GM21723 (cell line): Measurements from ENCODE around the gene LIN28A.
"Not testable (repeated sequence)": the region's sequence is repeated elsewhere in the genome, so short reads cannot be mapped to it uniquely, and the experiment has no call there.

ENCODE experiments used
- ATAC-seq: cut with Tn5 transposase; IDR thresholded peaks from one replicate; pipeline ENCODE4 v1.9.1; 2021; ENCODE audit warnings: mild to moderate bottlenecking, moderate library complexity; ENCODE audit not compliant: unreplicated experiment

LIN28A gene, protein sequence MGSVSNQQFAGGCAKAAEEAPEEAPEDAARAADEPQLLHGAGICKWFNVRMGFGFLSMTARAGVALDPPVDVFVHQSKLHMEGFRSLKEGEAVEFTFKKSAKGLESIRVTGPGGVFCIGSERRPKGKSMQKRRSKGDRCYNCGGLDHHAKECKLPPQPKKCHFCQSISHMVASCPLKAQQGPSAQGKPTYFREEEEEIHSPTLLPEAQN

DNA sequence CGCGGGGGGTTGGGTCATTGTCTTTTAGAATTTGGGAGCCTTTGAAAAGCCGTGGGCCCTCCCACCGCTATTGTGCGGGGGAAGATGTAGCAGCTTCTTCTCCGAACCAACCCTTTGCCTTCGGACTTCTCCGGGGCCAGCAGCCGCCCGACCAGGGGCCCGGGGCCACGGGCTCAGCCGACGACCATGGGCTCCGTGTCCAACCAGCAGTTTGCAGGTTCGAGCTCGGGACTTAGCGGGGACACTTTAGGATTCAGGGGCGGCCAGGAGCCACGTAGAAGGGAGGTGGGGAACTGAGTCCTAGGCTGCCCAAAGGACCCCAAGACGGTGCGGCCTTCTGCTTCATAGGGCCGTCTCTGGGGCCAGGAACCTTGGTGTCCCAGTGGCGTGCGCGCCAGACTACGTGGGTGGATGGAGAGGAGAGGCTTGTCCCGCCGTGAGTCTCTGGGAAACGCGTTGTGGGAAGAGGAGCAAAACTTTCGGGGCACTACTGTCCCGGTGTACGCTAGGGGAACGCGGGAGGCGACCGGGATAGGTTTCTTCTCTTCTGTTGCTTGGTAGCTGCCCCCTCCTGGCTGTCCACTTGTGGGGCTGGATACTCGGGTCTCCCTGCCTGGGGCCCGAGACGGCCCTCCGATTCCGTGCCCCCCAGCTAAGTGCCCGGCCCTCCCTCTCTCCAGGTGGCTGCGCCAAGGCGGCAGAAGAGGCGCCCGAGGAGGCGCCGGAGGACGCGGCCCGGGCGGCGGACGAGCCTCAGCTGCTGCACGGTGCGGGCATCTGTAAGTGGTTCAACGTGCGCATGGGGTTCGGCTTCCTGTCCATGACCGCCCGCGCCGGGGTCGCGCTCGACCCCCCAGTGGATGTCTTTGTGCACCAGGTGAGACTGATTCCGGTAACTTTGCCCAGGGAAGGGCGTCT, at the start of gene LIN28A:
Gene LIN28A, plus strand, starts transcription at position 112 of the 918 bp plus-strand sequence. Its CDS starts 75 bp downstream, at position 187.
- ATAC-seq, result no peak

DNA sequence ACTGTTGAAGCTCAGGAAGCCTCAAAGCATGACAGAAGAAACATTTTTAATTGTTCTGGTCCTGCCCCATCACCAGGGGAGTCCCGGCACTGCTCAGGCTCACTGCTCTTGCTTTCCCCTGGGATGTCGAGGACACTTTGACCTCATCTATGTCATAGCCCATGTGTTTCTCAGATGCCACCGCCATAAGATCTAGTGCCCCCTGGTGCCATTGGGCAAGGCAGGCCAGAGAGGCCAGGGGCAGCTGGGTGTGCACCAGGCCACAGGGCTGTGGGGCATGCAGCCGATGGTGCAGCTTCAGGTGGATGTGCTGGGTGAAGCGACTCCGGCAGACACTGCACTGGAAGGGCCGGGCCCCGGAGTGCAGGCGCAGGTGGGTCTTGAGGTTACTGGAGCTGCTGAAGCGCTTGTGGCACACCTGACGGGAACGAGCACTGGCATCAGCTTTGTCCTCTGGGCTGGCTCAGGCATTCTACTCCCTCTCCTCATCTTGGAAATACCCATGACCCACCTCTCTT, 49.0 kb upstream of the LIN28A start:
- no peak for ATAC-seq

DNA sequence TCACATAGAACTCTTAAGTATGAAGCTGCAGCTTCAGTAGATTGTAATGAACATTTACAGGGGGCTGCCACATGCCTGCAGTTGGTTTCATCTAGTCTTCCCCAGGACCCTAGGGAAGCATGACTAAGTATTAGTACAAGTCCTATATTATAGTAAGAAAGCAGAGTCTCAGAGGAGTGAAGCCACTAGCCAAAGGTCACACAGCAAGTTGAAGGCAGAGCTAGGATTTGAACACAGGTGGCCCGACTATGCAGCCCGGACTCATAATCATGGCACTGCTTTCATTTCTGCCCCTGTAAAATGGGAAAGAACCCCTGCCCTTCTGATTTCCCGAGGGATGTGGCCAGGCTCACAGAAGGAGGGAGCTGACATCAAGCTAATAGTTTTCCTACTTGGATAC, 48.3 kb upstream of the LIN28A start:
- ATAC-seq, result no peak

DNA sequence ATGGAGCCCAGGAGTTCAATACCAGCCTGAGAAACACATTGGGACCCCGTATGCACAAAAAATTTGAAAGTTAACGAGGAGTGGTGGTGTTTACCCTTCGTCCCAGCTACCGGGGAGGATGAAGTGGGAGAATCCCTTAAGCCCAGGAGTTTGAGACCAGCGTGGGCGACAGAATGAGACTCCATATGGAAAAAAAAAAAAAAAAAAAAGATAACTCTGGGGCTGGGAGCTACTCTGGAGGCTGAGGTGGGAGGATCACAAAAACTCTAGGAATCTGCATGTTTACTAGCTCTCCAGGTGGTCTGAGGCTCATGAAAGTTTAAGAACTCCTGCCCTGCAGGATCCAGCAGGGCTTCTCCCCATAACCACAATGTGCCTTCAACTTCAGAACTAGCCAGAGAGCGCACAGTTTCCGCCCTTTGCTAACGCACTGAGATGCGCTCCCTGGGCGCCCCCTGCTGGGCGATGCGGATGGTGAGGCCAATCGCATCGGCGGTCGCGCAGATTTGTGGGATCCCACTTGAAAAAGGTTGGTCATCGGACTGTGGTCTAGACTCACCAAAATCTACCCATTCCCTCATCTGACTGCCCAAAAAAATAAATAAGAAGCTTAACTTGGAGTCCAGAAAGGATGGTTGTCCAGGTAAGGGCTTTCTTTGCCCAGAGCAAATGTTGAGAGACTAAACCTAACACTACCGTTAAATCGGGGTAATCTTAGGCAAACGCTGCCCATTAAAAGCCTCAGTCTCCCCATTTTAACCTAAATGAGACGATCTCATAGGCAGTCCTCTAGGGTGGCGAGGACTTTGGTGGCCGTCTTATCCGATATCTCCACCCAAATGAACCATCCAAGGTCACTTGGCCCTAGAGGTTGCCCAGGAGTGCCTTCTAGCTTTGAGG, 46.8 kb upstream of the LIN28A start:
- ATAC-seq, result no peak

DNA sequence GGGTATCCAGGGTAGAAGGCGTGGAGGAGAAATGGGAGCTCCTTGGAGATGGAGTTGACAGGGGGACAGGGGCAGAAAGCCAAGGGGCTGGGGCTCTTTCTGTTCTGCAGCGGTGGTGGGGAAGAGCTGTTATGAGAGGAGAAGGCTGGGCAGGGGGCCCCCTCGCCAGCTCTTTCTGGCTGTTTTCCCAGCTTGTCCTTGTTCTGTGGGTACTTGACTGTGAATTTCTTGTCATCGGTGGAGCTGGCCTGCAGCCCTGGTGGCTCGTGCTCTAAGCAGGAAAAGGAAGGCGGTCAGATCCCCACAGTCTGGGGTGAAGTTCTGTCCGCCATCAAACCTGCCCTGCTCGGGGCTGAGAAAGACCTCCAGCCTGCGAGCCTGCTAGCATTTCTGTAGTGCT, 45.7 kb upstream of the LIN28A start:
- no peak for ATAC-seq

DNA sequence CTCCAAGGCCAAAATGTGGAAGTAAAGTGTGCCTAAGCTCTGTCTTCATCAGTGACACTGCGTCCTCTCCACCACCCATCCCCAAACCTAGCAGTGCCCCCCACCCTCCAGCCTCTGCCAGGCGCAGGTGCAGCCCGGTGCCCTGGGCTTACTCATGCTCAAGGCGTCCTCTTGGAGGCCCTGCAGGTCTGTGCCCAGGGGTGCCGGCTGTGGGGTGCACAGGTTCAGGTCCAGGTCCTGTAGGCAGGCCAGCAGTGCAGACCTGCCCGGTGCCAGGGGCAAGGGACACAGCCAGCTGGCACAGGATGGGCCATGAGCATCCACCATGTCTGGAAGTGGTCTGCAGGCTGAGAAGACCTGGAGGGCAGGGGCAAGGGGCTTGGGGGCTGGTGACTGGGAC, 43.2 kb upstream of the LIN28A start:
- no peak for ATAC-seq

DNA sequence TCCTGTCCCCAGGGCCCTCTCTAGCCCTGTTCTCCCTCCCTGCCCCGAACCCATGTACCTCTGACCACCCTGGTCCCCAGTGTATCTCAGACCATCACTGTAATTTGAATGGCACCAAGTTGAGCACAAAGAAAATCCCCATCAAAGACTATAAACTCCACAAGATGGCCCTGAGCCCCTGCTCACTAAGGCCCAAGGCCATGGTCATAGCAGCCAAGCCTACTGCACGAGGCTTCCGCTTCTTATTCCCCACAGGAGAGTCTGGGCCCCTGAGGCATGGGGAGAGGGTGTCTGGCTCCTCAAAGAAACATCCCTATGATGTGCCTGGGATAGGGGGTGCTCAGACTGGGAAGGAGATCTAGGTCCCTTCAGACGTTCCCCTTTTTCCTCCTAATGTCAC, 42.6 kb upstream of the LIN28A start:
- ATAC-seq, result no peak

DNA sequence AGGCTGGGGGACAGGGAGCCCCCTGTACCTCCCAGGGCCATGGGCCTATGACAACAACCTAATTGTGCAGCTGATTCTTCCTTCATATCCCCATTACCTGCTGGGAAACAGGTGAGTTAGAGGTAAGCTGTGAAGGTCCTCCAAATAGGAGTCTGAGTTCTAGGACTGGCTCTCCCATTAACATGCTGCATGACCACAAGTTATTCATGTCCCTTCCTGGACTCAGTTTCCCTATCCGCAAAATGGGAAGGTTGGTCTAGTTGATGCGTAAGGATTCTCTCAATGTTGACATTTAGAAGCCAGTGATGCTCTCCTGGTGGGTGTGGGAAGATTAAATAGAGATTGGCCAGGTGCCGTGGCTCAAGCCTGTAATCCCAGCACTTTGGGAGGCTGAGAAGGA, 42.1 kb upstream of the LIN28A start:
- ATAC-seq, result no peak

DNA sequence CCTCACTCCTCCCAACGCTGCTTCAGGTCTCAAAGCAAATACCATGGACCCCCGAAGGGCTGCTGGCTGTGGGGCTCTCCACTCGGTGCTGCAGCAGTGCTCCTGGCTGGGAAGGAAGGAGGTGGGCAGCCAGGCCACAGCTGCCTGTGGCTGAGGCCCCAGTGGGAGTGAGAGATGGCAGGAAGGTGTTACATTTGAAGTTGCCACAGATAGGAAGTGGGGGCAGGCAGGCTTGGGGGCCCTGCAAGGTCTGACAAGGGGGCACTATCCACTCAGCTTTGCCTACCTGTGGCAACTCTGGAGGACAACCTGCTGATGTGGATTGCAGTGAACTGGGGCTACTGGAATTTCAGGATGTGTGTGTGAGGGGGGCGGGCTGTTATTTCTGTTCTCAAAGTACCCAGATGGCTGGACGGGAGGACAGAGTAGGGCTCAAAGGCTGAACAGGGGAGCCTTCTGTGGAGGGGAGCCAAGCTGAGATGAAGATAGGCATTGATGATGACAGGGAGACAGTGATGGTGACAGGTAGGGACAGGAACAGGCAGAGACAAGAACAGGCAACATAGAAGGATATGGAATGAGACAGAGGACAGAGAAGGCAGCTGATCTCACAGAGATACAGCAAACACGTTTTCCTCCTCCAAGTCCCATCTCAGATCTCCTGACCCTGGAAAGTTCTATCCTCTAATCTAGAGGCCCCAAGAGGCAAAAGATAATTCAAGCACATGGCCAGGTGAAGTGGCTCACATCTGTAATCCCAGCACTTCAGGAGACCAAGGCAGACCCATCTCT, 39.8 kb upstream of the LIN28A start:
- no peak for ATAC-seq

DNA sequence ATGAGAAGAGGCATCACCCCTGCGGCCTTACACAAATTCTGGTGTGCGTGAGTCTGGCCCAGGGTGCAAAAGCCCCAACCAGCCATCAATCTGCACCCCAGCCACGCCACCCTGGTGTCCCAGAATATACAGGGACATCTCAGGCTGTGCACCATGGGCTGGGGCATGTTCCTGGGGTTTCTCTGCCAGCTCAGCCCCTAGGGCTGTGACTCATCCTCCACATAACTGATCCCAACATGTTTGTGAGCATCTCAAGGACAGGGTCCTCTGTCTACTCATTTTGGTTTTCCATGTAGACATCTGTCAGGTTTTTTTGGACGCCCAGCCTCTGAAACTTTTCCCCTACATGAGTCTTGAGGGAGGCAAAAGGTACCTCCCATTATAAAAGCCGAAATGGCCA, 38.6 kb upstream of the LIN28A start:
- no peak for ATAC-seq

DNA sequence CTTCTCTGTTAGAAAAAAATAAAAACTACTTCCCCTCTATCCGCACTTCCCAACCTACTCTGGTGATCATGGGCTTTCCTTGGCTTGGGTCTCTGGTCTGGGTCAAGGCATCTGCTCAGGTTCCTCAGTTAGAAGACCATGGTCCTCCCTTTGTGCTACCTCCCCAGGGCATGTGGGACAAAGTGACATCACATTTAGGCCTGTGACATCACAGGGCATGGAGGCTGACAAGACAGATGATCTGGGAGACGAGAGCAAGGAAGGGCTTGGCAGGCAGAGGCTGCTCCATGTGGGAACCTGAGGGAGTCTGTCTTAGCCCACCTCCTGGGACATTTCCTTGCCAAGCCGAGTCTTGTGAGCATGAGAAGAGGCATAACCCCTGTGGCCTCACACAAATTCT, 38.0 kb upstream of the LIN28A start, which contains the start of gene ZNF683:
Gene ZNF683, minus strand, starts transcription at position 140 of the 400 bp plus-strand sequence. CDS start 4,179 bp downstream, outside the sequence.
- not testable (repeated sequence) for ATAC-seq

DNA sequence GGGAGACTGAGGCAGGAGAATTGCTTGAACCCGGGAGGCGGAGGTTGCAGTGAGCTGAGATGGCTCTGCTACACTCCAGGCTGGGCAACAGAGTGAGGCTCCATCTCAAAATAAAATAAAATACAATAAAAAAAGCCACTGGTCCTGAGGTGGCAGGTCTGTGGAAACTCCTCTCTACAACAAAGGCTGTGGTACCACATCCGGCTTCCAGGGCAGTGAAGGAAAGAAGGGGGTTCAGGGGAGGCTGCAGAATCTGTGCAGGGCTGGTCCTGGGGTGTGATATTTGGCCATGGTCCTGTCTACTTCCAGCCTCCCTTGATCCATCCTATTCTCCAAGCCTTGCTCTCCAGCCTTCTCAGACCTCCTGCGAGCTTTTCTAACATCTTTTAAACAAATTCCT, 37.3 kb upstream of the LIN28A start:
- ATAC-seq, result no peak

DNA sequence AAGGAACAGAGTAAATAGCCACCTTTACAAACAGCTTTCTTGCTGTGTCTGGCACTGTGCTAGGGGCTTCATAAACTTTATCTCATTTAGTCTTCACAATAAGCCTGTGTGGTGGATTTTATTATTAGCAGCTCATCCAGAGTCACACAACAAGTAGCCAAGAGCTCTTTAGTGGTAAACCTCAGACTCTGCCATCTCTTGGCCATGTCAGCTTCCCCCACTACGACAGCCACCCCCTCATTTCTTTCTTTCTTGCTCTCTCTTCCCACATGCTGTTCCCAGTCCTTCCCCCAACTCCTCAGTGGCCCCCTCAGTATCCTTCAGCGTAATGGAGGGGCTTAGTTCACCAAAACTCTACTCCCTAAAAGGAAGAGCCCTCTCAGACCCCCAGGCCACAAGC, 36.8 kb upstream of the LIN28A start:
- no peak for ATAC-seq

DNA sequence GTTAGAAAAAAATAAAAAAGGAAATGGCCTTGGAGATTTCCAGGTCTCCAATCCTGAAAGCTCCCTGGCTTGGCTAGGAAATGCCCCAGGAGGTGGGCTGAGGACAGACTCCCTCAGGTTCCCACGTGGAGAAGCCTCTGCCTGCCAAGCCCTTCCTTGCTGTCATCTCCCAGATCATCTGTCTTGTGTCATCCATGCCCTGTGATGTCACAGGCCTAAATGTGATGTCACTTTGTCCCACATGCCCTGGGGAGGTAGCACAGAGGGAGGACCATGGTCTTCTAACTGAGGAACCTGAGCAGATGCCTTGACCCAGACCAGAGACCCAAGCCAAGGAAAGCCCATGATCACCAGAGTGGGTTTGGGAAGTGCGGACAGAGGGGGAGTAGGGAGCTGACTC, 36.3 kb upstream of the LIN28A start:
- not testable (repeated sequence) for ATAC-seq

DNA sequence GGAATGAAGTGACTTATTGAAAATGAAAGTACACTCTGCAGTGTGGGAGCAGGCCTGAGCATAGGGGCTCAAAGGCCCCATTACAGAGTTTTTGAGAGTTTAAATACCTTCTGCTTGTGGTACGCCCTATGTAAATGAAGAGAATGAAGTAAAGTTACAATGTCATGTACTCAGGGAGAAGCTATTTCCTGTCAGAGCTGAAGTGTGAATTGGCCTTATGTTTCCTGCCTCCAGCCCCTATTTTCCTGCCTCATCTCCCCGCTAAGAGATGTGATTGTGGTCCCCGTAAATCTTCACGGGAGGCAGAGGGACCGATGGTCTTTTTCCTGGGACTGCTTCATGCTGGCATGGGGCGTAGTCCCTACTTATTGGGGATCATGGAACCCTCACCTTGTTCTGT, 35.5 kb upstream of the LIN28A start:
- ATAC-seq, result no peak

DNA sequence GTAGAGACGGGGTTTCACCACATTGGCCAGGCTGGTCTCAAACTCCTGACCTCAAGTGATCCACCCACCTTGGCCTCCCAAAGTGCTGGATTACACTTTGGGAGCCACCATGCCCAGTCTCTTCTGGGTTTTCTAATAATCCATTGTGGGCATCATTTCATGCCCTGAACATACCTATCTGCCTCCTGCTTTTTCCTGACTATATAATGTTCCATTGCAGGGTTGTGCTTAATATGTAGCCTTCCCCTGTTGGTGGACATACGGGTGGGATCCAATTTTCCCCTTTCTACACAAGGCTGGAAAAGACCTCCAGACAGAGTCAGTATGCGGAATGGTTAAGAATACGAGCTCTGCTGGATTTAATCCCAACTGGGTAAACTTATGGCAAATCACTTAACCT, 34.6 kb upstream of the LIN28A start:
- ATAC-seq, result no peak

DNA sequence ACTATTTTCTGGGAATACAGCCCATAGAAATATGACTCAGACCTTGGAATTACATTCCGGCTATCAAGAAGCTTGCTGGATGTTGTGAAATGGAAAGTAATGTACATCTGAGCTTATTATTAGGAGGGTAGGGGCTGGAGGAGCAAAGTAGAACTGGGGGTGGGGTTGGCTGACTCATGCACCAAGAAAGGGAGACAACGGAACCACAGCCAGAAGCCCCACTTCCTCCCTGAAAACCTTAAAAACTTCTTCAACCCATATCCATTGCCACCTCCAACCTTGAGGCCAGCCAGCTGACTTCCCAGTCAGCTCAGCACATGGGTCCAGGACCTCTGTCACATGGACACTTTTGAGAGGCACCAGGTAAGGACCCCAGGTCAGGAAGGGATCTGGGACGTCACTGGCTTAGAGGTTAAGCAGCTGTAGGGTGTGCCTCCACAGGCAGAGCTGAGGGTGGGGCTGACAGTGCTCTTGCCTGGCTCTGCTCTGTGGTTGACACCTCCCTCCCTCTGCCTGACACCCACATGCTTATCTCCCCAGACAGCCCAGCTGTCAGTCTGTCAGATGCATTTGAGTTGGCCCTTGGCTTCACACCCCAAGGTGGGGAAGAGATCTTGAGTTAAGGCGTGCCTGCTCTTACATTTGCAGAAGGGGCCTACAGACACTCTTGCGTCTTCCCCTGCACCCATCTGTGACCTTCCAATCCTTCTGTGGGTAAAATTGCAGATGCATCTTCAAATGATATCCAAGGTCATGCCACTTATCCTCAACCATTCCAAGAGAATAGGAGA, 32.3 kb upstream of the LIN28A start:
- peak; percentile 89 for ATAC-seq

DNA sequence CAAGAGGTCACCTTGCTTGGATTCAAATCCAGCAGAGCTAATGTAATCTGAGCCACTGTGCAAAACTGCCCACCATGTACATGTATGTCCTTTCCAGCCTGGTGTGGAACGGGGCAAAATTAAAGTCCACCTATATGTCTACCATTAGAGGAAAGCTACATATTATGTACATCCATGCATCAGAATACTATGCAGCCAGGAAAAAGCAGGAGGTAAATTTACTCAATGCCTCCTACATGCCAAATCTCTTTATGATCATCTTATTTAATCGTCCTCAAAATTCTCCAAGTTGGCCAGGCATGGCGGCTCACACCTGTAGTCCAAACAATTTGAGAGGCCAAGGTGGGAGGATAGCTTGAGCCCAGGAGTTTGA, 31.8 kb upstream of the LIN28A start:
- ATAC-seq, result no peak

DNA sequence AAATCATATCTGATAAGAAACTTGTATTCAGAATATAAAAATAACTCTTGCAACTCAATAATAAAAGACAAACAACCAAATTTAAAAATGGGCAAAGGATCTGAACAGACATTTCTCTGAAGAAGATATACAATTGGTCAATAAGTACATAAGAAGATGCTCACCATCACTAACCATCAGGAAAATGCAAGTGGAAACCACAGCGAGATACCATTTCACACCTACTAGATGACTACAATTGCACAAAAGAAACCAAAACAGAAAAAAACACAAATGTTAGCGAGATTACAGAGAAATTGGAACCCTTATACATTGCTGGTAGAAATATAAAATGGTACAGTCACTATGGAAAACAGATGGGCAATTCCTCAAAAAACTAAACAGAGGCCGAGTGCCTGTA, 26.5 kb upstream of the LIN28A start:
- ATAC-seq, result no peak
